Vagina (tissue), 2 donors: Measurements from ENCODE around the gene PCDHA1.

Source experiments
- POLR2A ChIP-seq, 2 donors: fragments of 450-650 bp; IDR thresholded peaks; one replicate each; pipeline ENCODE4 v1.6.1; 2017; ENCODE audit warnings: antibody characterized with exemption in 2 of 2, mild to moderate bottlenecking in 2 of 2, moderate library complexity in 2 of 2
- POLR2AphosphoS5 ChIP-seq, 2 donors: sonication (generic); formaldehyde crosslinking; IDR thresholded peaks; one replicate each; pipeline ENCODE4 v1.9.0; 2017; ENCODE audit warnings: antibody characterized with exemption in 2 of 2, mild to moderate bottlenecking in 2 of 2, low read depth in 1 of 2; ENCODE audit not compliant: insufficient read depth in 1 of 2
- TF ChIP-seq, protein P1 (sequence below), 3 experiments: fragments of 450-650 bp in 2 of 3; fragments of 200-600 bp in 1 of 3; sonication (generic) in 1 of 3; IDR thresholded peaks; one replicate each; pipeline ENCODE4 v1.5.1; 2017 to 2019; ENCODE audit warnings: antibody characterized with exemption in 3 of 3, mild to moderate bottlenecking in 2 of 3, moderate library complexity in 2 of 3

DNA sequence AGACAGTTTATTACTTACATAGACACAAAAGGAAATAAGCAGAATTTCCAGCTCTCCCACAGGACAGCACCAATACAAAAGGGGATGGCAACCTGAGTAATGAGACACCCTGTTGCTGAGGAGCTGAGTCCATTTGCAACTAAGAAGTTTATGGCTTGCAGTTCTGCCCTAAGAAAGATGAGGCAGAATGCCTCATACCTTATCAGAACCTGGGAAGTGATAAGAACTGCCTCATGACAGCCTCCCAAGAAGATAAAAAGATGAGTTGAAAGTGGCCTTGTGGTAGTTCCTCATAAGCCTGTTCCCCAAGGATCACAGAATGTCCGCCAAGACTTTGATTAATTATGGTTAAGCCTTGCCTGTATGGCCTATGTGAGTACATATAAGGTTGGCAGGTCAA, 44.0 kb upstream of the PCDHA1 start:
- no peak for TF ChIP-seq POLR2A (IDR thresholded peaks at IDR 0.05)
- TF ChIP-seq, protein P1, sequence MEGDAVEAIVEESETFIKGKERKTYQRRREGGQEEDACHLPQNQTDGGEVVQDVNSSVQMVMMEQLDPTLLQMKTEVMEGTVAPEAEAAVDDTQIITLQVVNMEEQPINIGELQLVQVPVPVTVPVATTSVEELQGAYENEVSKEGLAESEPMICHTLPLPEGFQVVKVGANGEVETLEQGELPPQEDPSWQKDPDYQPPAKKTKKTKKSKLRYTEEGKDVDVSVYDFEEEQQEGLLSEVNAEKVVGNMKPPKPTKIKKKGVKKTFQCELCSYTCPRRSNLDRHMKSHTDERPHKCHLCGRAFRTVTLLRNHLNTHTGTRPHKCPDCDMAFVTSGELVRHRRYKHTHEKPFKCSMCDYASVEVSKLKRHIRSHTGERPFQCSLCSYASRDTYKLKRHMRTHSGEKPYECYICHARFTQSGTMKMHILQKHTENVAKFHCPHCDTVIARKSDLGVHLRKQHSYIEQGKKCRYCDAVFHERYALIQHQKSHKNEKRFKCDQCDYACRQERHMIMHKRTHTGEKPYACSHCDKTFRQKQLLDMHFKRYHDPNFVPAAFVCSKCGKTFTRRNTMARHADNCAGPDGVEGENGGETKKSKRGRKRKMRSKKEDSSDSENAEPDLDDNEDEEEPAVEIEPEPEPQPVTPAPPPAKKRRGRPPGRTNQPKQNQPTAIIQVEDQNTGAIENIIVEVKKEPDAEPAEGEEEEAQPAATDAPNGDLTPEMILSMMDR (IDR thresholded peaks at IDR 0.05), result no peak
- TF ChIP-seq POLR2AphosphoS5 (IDR thresholded peaks at IDR 0.05; ENCODE audit: insufficient read depth in 1 of 2, low read depth in 1 of 2), result no peak
